Retinal pigment epithelial cell (primary cell): ENCODE results near the gene CLTC.
"Not testable (repeated sequence)": the region's sequence is repeated elsewhere in the genome, so short reads cannot be mapped to it uniquely, and the experiment has no call there.

ENCODE experiments used
- DNase-seq: peaks from one replicate; pipeline ENCODE4 v3.0.0-alpha.2; 2010; ENCODE audit warnings: low read depth
- H3K4me3 ChIP-seq: 2 replicates; pipeline ENCODE4 v1.5.1; 2011; ENCODE audit warnings: mild to moderate bottlenecking, low read length, control low read depth, moderate library complexity
- TF ChIP-seq, protein P1 (sequence below): conservative IDR thresholded peaks from 2 replicates; pipeline ENCODE4 v1.5.1; 2011; ENCODE audit warnings: low read depth, low read length, control low read depth, inconsistent platforms

Gene CLTC

GRCh38 chr17:59619298-59620063 is at the start of gene CLTC:
CLTC (plus strand) TSS chr17:59619895; CDS start chr17:59620132, 237 bp downstream.
- H3K4me3 ChIP-seq: peak within 1 kb of the TSS; percentile 95
- TF ChIP-seq, protein P1, sequence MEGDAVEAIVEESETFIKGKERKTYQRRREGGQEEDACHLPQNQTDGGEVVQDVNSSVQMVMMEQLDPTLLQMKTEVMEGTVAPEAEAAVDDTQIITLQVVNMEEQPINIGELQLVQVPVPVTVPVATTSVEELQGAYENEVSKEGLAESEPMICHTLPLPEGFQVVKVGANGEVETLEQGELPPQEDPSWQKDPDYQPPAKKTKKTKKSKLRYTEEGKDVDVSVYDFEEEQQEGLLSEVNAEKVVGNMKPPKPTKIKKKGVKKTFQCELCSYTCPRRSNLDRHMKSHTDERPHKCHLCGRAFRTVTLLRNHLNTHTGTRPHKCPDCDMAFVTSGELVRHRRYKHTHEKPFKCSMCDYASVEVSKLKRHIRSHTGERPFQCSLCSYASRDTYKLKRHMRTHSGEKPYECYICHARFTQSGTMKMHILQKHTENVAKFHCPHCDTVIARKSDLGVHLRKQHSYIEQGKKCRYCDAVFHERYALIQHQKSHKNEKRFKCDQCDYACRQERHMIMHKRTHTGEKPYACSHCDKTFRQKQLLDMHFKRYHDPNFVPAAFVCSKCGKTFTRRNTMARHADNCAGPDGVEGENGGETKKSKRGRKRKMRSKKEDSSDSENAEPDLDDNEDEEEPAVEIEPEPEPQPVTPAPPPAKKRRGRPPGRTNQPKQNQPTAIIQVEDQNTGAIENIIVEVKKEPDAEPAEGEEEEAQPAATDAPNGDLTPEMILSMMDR: no peak
- peak; percentile 92 for DNase-seq

DNA sequence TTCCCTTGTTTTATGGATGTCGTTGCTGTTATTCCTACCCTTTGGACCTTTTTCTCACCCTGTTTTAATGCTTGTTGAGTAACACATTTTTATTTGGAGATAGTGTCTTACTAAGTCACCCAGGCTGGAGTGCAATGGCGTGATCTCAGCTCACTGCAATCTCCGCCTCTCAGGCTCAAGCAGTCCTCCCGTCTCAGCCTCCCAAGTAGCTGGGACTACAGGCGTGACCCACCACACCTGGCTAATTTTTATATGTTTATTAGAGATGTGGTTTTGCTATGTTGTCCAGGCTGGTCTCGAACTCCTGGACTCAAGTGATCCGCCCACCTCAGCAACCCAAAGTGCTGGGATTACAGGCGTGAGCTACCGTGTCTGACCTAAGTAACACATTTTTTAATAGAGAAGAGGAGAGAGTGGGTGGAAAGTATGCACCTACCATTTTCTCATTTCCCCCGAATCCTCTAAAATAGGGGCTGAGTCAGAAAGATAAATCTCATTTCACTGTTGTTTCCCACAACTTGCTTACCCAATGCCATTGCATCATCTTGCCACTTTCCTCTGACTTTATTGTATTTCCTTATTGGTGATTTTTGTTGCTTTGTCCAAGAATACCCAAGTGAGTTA is 47.3 kb upstream of the CLTC start:
- no peak overlapping the region for H3K4me3 ChIP-seq
- DNase-seq: no peak
- TF ChIP-seq, protein P1: no peak

DNA sequence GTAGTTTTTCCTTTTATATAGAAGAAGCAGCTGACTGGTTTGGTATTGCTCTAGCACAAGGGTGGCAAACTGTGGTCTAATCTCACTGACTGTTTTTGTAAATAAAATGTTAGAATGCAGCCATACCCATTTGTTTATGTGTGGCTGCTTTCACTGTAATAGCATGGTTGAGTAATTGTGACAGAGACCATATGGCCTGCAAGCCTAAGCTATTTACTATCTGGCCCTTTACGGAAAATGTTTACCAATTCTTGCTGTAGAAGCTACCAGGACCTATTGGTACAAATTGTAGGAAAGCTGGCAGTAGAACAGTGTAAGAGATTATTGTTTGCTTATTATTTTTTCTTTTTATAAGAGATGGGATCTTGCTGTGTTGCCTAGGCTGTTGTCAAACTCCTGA is 35.5 kb upstream of the CLTC start:
- not testable (repeated sequence) for DNase-seq

GRCh38 chr17:59600169-59600568 is 19.5 kb upstream of the CLTC start:
- H3K4me3 ChIP-seq: no peak overlapping the region
- DNase-seq: no peak
- TF ChIP-seq, protein P1: no peak

More for the DNA sequence above, 35.5 kb upstream of the CLTC start:
- not testable (repeated sequence) for H3K4me3 ChIP-seq

DNA sequence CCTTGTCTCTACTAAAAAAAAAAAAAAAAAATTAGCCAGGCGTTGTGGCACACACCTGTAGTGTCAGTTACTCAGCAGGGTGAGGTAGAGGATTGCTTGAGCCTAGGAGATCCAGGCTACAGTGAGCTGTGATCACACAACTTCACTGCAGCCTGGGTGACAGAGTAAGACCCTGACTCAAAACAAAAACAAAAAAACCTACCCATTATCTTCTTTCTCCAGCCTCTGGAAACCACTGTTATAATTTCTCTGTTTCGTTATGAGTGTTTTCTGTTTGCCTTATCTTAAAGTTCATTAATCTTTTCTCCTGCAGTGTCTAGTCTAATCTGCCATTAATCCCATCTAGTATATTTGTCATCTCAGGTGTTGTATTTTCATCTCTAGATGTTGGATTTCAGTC is 18.6 kb upstream of the CLTC start:
- no peak overlapping the region for H3K4me3 ChIP-seq
- DNase-seq: no peak
- TF ChIP-seq, protein P1: no peak

GRCh38 chr17:59607061-59607460 is 12.6 kb upstream of the CLTC start:
- no peak for DNase-seq
- H3K4me3 ChIP-seq: no peak overlapping the region
- TF ChIP-seq, protein P1: no peak

DNA sequence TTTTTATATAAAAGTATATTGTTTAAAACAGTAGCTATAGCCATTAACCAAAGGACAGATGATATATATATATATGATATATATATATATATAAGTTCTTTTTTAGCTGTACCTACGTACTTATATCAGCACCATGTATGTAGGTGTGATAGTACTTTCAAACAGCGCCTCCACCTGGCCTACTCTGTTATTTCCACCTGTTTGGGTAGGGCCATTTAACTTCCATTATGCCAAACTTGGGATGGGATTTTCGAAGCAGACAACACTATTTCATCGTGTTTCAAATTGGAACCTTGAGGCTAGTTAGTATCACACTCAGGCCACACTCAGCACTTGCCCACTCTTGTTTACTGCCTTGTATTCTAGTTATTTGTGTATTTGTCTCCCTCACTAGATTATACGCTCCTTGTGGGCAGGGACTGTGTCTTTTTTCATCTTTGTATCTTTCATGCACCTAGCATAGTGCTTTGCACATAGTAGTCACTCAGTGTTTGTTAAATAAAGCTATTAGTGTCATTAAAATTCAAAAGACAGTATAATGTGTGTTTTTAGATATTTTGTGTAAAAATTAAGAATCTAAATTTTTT is 11.8 kb upstream of the CLTC start:
- TF ChIP-seq, protein P1: peak; percentile 35
- H3K4me3 ChIP-seq: no peak overlapping the region
- DNase-seq: no peak
